GM13976 (cell line): ENCODE data around the gene EPHA7.

Source experiments
- DNase-seq: peaks from one replicate; pipeline ENCODE4 v3.0.0; 2012; ENCODE audit warnings: low spot score
- CTCF ChIP-seq: IDR thresholded peaks from 2 replicates; pipeline ENCODE4 v1.5.1; 2012; ENCODE audit warnings: borderline replicate concordance, mild to moderate bottlenecking; ENCODE audit not compliant: insufficient read depth; ENCODE audit errors: extremely low read depth, missing control alignments, control extremely low read depth
- in situ Hi-C: fragments of 300-500 bp; cut with MboI; formaldehyde crosslinking; loops from one replicate; pipeline ENCODE4 v1.12.0; 2022; ENCODE audit warnings: low sequenced_read_pairs, mixed read lengths, inconsistent platforms; ENCODE audit not compliant: unreplicated experiment

Gene EPHA7

GRCh38 chr6:93376026-93376540 lies 43.3 kb downstream of the EPHA7 start:
- DNase-seq, result no peak
- in situ Hi-C loops, result no loop called here
- no peak for TF ChIP-seq CTCF

DNA sequence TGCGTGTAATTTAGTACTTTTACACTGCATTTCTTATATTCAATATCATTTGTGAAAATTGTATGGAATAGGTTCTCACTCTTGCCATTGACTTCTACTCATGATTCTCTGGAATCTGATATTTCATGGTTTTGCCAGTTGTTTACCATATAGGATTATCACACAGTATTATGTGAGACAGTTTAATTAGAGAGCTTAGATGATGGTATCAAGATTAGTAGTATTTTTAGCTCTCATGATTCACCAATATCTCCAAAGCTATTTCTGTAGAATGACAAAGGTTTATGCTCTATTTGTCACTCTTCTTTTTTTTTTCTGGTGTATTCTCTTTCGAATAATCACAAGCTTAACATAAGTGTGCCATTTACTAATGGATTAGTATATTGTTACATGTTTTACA lies 45.9 kb downstream of the EPHA7 start:
- in situ Hi-C loops, result no loop called here
- TF ChIP-seq CTCF, result no peak

DNA sequence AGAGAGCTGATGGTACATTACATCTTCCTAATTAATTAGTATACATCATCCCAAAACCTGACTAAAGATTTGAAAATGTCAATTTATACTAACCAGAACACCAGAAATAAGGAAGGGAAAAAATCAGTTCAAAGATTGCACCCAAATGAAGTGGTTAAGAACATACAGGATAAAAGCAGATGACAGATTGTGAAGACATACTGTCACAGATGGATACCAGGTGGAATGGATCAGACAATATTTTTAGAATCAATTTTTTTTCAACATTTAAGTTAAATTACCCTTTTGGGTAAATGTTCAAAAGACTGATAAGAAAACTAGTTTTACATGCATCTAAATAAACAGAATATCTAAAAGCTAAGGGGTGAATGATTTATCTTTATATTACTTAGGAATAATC lies 47.6 kb downstream of the EPHA7 start:
- no peak for DNase-seq
- in situ Hi-C loops, result no loop called here
- no peak for TF ChIP-seq CTCF

More for the DNA sequence above, 45.9 kb downstream of the EPHA7 start:
- DNase-seq, result no peak

DNA sequence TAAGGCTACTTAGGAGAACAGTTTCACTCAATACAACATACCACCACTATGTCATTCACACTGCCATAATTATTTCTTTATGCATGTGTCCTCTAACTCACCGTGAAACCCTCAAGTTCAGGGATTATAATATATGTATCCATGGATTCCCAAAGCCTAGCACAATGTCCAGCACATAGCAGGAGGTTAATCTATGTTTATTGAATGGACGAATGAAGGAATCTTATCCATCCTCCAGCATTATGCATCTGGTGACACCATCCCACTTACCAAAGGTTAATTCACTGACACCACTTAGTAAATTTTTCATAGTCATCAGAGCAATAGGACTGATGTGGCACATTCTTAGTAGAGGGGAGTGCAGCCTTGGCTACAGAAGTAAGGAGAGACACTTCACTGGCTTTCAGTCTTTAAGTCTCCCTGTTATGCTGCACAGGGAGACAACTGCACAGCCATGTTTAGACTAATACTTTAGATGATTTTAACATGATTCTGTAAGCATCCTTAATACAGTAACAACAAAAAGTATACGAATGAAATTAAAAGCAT lies 49.7 kb downstream of the EPHA7 start:
- no peak for TF ChIP-seq CTCF
- in situ Hi-C loops, result no loop called here
- DNase-seq, result no peak

- in situ Hi-C loops, result no loop called here
Observed at GRCh38 chr6:93366506-93366905, 52.9 kb downstream of the EPHA7 start.

DNA sequence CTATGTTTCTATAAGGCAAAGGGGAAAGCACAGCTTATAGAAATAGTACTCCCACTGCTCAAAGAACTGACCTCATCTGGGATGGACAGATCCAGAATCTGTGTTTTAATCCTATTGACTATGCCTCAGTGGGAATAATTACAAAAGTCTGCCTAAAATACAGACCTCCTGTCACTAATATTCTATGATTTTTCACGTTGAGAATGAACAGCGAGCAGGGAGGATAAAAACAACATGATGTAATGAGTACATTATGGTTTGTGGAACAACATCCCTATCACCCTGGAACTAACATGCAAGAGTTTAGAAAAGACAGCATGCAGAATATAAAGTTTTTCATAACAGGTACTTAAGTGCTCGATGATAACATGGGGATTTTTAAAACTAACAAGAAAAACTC lies 53.9 kb downstream of the EPHA7 start:
- no peak for DNase-seq
- in situ Hi-C loops, result no loop called here

More at GRCh38 chr6:93366506-93366905, 52.9 kb downstream of the EPHA7 start:
- TF ChIP-seq CTCF, result no peak
- DNase-seq, result no peak

More for the DNA sequence above, 53.9 kb downstream of the EPHA7 start:
- no peak for TF ChIP-seq CTCF
